ENCODE results near the gene PTPRR. TPM values are rescaled to one million over a fixed set of nuclear protein-coding genes. Genes with fewer than 3 reads are reported as not detected.

The PTPRR gene
- total RNA-seq, 1 donor: not detected

DNA sequence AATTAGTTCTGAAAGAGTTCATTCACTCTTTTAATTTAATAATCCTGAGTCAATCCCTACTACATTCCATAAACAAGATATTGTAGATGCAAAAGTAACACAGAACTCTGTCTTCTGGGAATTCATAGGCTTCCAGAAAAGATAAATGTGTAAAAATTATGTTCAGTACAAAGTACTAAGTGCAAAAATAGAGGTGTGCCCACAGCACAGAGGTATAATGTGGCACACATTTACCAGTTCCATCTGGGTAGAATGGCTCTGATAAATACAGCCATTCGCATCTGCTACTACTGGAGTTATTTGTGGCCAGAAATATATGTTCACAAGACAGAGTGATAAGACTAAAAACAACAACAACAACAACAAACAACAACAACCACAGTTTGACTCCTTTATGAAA, 171.7 kb downstream of the PTPRR start:
- DNase-seq (ENCODE audit: low read depth): no peak
- TF ChIP-seq, protein P1, sequence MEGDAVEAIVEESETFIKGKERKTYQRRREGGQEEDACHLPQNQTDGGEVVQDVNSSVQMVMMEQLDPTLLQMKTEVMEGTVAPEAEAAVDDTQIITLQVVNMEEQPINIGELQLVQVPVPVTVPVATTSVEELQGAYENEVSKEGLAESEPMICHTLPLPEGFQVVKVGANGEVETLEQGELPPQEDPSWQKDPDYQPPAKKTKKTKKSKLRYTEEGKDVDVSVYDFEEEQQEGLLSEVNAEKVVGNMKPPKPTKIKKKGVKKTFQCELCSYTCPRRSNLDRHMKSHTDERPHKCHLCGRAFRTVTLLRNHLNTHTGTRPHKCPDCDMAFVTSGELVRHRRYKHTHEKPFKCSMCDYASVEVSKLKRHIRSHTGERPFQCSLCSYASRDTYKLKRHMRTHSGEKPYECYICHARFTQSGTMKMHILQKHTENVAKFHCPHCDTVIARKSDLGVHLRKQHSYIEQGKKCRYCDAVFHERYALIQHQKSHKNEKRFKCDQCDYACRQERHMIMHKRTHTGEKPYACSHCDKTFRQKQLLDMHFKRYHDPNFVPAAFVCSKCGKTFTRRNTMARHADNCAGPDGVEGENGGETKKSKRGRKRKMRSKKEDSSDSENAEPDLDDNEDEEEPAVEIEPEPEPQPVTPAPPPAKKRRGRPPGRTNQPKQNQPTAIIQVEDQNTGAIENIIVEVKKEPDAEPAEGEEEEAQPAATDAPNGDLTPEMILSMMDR (IDR thresholded peaks at IDR 0.05; ENCODE audit: insufficient read depth, low read depth, low read length): no peak
- no peak overlapping the region for H3K4me3 ChIP-seq (ENCODE audit: low read depth, low read length)

DNA sequence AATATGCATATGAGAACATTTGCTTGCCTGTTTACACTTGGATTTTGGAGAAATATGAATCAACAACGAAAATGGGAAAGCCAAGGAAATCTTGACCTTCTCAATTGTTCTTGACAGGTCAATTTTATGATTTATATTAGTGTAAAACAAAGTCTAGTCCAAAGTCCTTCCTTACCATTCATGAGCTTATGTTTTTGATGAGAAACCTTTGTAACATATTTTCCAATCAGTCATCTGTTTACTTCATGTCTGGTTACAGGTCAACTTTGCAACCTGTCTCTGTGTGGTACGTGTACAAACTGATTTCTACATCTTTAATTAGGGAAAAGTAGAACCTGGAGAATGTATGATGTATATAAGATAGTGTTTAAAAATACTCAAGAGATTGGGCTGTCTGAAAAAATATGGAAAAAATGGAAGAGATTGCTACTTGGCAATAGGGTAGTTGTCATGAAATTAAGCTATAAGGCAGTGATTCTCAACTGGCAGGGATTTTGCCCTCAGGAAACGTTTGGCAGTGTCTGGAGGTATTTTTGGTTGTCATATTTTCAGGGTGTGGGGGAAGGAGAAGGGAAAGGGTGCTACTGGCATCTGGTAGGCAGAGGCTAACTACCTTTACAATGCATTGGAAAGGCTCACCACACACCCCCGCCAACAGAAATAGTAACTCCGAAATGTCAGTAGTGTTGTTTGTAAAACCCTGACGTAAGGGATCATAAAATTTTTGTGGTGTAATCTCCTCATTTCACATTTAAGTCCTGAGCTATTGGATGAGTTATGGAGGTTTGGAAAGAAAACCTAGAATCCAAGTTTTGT, 172.9 kb downstream of the PTPRR start:
- DNase-seq (ENCODE audit: low read depth): no peak
- no peak overlapping the region for H3K4me3 ChIP-seq (ENCODE audit: low read depth, low read length)
- TF ChIP-seq, protein P1 (IDR thresholded peaks at IDR 0.05; ENCODE audit: insufficient read depth, low read depth, low read length): no peak

DNA sequence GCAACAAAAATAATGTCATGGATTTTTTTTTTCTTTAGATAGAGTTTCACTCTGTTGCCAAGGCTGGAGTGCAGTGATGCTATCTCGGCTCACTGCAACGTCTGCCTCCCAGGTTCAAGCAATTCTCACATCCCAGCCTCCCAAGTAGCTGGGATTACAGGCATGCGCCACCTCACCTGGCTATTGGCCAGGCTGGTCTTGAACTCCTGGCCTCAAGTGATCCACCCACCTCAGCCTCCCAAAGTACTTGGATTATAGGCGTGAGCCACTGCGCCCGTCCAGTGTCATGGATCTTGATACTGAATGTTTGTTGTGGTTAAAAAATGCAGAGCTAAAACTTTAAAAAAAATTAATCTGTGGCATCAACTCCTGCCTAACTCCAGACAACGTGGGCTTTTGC, 175.5 kb downstream of the PTPRR start:
- no peak for DNase-seq (ENCODE audit: low read depth)
- TF ChIP-seq, protein P1 (IDR thresholded peaks at IDR 0.05; ENCODE audit: insufficient read depth, low read depth, low read length): no peak
- no peak overlapping the region for H3K4me3 ChIP-seq (ENCODE audit: low read depth, low read length)

DNA sequence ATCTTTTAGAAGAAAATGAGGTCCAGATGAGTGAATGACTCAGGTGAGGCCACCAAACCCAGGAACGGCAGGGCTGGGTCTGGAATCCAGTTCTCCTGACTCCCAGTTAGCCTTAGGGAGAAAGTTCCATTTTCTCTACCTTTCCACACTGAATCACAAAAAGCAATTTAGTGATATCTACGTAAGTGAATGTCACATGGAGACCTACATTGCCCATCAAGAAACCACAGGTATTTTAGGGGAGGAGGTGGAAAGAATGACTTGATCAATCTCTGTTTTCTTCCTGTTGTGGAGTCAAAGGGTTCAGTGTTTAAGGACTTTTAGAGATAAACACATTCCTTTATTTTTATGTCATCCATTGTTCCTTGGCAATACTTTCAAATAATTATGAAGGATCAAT, 176.4 kb downstream of the PTPRR start:
- no peak overlapping the region for H3K4me3 ChIP-seq (ENCODE audit: low read depth, low read length)
- TF ChIP-seq, protein P1 (IDR thresholded peaks at IDR 0.05; ENCODE audit: insufficient read depth, low read depth, low read length): no peak
- DNase-seq (ENCODE audit: low read depth): no peak

DNA sequence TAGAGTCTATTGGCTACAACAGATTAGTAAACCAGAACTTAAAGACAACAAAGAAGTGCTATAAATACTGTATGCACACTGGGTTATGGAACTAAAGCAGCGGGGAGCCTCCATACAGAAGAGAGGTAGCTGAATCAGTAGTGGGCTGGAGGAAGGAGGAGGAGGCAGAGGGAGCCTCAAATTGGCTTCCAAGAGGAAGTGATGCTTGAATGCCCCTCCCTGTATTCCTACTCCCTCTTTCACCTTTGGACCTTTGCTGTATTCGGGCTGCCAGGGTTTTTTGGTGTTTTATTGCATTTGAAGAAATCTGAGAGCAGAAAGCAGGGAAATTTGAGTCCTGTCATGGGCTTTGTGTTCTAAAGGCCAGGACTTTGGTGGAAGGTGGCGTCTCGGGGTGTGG, 179.3 kb downstream of the PTPRR start:
- no peak for DNase-seq (ENCODE audit: low read depth)
- H3K4me3 ChIP-seq (ENCODE audit: low read depth, low read length): no peak overlapping the region
- TF ChIP-seq, protein P1 (IDR thresholded peaks at IDR 0.05; ENCODE audit: insufficient read depth, low read depth, low read length): no peak

DNA sequence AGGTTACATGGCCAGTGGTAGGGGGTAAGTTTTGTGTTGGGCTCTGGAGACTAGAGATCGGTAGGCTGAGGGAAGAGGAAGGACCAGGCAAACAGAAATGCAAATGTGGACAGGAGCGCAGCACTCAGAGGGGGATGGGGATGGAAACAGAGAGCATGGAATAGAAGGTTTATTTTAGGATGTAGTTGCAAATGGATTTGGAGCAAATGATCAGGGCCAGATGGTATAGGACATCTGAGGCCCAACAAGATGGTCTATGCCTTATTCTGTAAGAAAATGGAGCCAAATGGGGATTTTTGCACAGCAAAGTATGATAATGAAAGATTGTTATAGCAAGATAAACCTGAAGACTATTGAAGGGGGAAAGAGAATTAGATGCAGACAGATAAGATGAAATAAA, 180.8 kb downstream of the PTPRR start:
- H3K4me3 ChIP-seq (ENCODE audit: low read depth, low read length): no peak overlapping the region
- TF ChIP-seq, protein P1 (IDR thresholded peaks at IDR 0.05; ENCODE audit: insufficient read depth, low read depth, low read length): no peak
- no peak for DNase-seq (ENCODE audit: low read depth)

All from fibroblast of villous mesenchyme (primary cell).